DND-41 (cell line): Measurements from ENCODE around the gene R3HDM4.

Experiments
- ATAC-seq: fragments of 200-7000 bp; cut with Tn5 transposase; 3 replicates; pipeline ENCODE4 v1.9.1; 2021; ENCODE audit warnings: low read depth; ENCODE audit not compliant: insufficient read depth
- DNase-seq: peaks from one replicate; pipeline ENCODE4 v3.0.0-alpha.2; 2020
- H2AFZ ChIP-seq: 2 replicates; pipeline ENCODE4 v1.6.0; 2012; ENCODE audit warnings: low read depth, low read length
- H3K27ac ChIP-seq: 2 replicates; pipeline ENCODE4 v1.5.1; 2012; ENCODE audit warnings: low read length, inconsistent platforms
- H3K27me3 ChIP-seq: fragments of 200-600 bp; sonication (generic); 2 replicates; pipeline ENCODE4 v1.6.0; 2012; ENCODE audit warnings: low read length, mild to moderate bottlenecking, inconsistent platforms; ENCODE audit not compliant: insufficient read depth, poor library complexity
- H3K36me3 ChIP-seq: 2 replicates; pipeline ENCODE4 v1.5.1; 2012; ENCODE audit warnings: low read length, inconsistent platforms; ENCODE audit not compliant: insufficient read depth
- H3K4me1 ChIP-seq: 2 replicates; pipeline ENCODE4 v1.5.1; 2012; ENCODE audit warnings: mild to moderate bottlenecking, low read length; ENCODE audit not compliant: insufficient read depth
- H3K4me2 ChIP-seq: 2 replicates; pipeline ENCODE4 v1.6.0; 2012; ENCODE audit warnings: mild to moderate bottlenecking, moderate library complexity, low read length, inconsistent platforms; ENCODE audit not compliant: insufficient read depth
- H3K4me3 ChIP-seq, 2 experiments: fragments of 200-600 bp in 1 of 2; shearing (Covaris generic) in 1 of 2; 2 replicates each; pipeline ENCODE4 v1.5.1; 2012 to 2016; ENCODE audit warnings: inconsistent platforms in 2 of 2, low read length in 2 of 2, mild to moderate bottlenecking in 2 of 2, low read depth in 1 of 2, moderate library complexity in 1 of 2
- H3K79me2 ChIP-seq: 2 replicates; pipeline ENCODE4 v1.6.0; 2012; ENCODE audit warnings: low read length, inconsistent platforms; ENCODE audit not compliant: insufficient read depth
- H3K9ac ChIP-seq: 2 replicates; pipeline ENCODE4 v1.6.0; 2012; ENCODE audit warnings: low read depth, mild to moderate bottlenecking, inconsistent platforms, low read length, moderate library complexity
- H3K9me3 ChIP-seq: 2 replicates; pipeline ENCODE4 v1.5.1; 2012; ENCODE audit warnings: low read length, moderate library complexity, mild to moderate bottlenecking, inconsistent platforms; ENCODE audit not compliant: insufficient read depth, severe bottlenecking
- H4K20me1 ChIP-seq: 2 replicates; pipeline ENCODE4 v1.6.0; 2012; ENCODE audit warnings: low read length; ENCODE audit not compliant: insufficient read depth
- CTCF ChIP-seq: IDR thresholded peaks from 2 replicates; pipeline ENCODE4 v1.5.1; 2012; ENCODE audit warnings: borderline replicate concordance, low read length, moderate library complexity, mild to moderate bottlenecking; ENCODE audit not compliant: poor library complexity, severe bottlenecking; ENCODE audit errors: extremely low read depth
- EZH2 ChIP-seq: IDR thresholded peaks from 3 replicates; pipeline ENCODE4 v1.6.1; 2012; ENCODE audit warnings: borderline replicate concordance, low read depth, mild to moderate bottlenecking, moderate library complexity, low read length, inconsistent platforms; ENCODE audit not compliant: severe bottlenecking

The R3HDM4 gene

GRCh38 chr19:944171-944567 is 31.1 kb upstream of the R3HDM4 start:
- H3K9ac ChIP-seq = no peak overlapping the region
- peaks cover 49% of the 10 kb centered on the region for H3K36me3 ChIP-seq
- H2AFZ ChIP-seq = no peak overlapping the region
- H3K79me2 ChIP-seq = peaks cover 72% of the 10 kb centered on the region
- no peak overlapping the region for H3K27ac ChIP-seq
- H3K9me3 ChIP-seq = no peaks in the 10 kb centered on the region
- ATAC-seq (peak; percentile 24; the same call in 1 of the 3 replicates), DNase-seq (no peak)
- no peaks in the 10 kb centered on the region for H3K4me1 ChIP-seq
- TF ChIP-seq CTCF (no peak), EZH2 (no peak)
- H3K27me3 ChIP-seq = no peaks in the 10 kb centered on the region
- peaks cover 63% of the 10 kb centered on the region for H4K20me1 ChIP-seq
- H3K4me2 ChIP-seq = no peak overlapping the region
- H3K4me3 ChIP-seq = no peak overlapping the region

GRCh38 chr19:943551-944170 is 30.6 kb upstream of the R3HDM4 start:
- ATAC-seq = no peak
- Histone ChIP-seq H3K27ac (no peak overlapping the region), H4K20me1 (peaks cover 64% of the 10 kb centered on the region), H3K27me3 (no peaks in the 10 kb centered on the region), H3K79me2 (peaks cover 74% of the 10 kb centered on the region), H3K36me3 (peaks cover 49% of the 10 kb centered on the region), H3K4me2 (no peak overlapping the region), H2AFZ (no peak overlapping the region), H3K9ac (no peak overlapping the region), H3K4me3 (no peak overlapping the region), H3K9me3 (no peaks in the 10 kb centered on the region), H3K4me1 (no peaks in the 10 kb centered on the region)
- TF ChIP-seq EZH2 (no peak), CTCF (no peak)
- no peak for DNase-seq

- no peak for TF ChIP-seq EZH2
- no peak for TF ChIP-seq CTCF
- no peaks in the 10 kb centered on the region for H3K4me1 ChIP-seq
- no peak overlapping the region for H3K4me2 ChIP-seq
- H3K9me3 ChIP-seq = no peaks in the 10 kb centered on the region
- no peaks in the 10 kb centered on the region for H3K27me3 ChIP-seq
- H3K36me3 ChIP-seq = peaks cover 48% of the 10 kb centered on the region
- ATAC-seq = no peak
- H2AFZ ChIP-seq = no peak overlapping the region
- H3K27ac ChIP-seq = no peak overlapping the region
- no peak overlapping the region for H3K9ac ChIP-seq
- no peak overlapping the region for H3K4me3 ChIP-seq
- DNase-seq = no peak
- peaks cover 78% of the 10 kb centered on the region for H3K79me2 ChIP-seq
- H4K20me1 ChIP-seq = peaks cover 65% of the 10 kb centered on the region
These were observed 29.2 kb upstream of the R3HDM4 start for GRCh38 chr19:942133-942645.
